Measurements from ENCODE around the gene SPATA18.
A peak's percentile ranks its signal among the peaks of the same experiment; 100 is the strongest.

SPATA18 gene

GRCh38 chr4:52051213-52051614 is at the start of gene SPATA18:
SPATA18 (plus strand) TSS chr4:52051304; CDS start chr4:52051705, 401 bp downstream.
- H3K4me3 ChIP-seq (replicated peaks; ENCODE audit: low read depth, low read length): peak within 1 kb of the TSS; percentile 72
- DNase-seq (ENCODE audit: low read depth): no peak
- no peak for TF ChIP-seq CTCF (IDR thresholded peaks at IDR 0.05; ENCODE audit: low read length, missing control alignments)

GRCh38 chr4:52001616-52002015 is 49.5 kb upstream of the SPATA18 start:
- no peak overlapping the region for H3K4me3 ChIP-seq (replicated peaks; ENCODE audit: low read depth, low read length)
- TF ChIP-seq CTCF (IDR thresholded peaks at IDR 0.05; ENCODE audit: low read length, missing control alignments): no peak
- DNase-seq (ENCODE audit: low read depth): peak; percentile 10

- TF ChIP-seq CTCF (IDR thresholded peaks at IDR 0.05; ENCODE audit: low read length, missing control alignments): no peak
- no peak overlapping the region for H3K4me3 ChIP-seq (replicated peaks; ENCODE audit: low read depth, low read length)
- no peak for DNase-seq (ENCODE audit: low read depth)
These were observed 46.7 kb upstream of the SPATA18 start for GRCh38 chr4:52004414-52004813.

- no peak for DNase-seq (ENCODE audit: low read depth)
- H3K4me3 ChIP-seq (replicated peaks; ENCODE audit: low read depth, low read length): no peak overlapping the region
These were observed 45.4 kb upstream of the SPATA18 start for GRCh38 chr4:52005604-52006273.

GRCh38 chr4:52006887-52007286 is 44.2 kb upstream of the SPATA18 start:
- no peak overlapping the region for H3K4me3 ChIP-seq (replicated peaks; ENCODE audit: low read depth, low read length)
- TF ChIP-seq CTCF (IDR thresholded peaks at IDR 0.05; ENCODE audit: low read length, missing control alignments): no peak
- no peak for DNase-seq (ENCODE audit: low read depth)

More at GRCh38 chr4:52005604-52006273, 45.4 kb upstream of the SPATA18 start:
- TF ChIP-seq CTCF (IDR thresholded peaks at IDR 0.05; ENCODE audit: low read length, missing control alignments): no peak

GRCh38 chr4:52010986-52011385 is 40.1 kb upstream of the SPATA18 start:
- H3K4me3 ChIP-seq (replicated peaks; ENCODE audit: low read depth, low read length): no peak overlapping the region
- no peak for DNase-seq (ENCODE audit: low read depth)
- TF ChIP-seq CTCF (IDR thresholded peaks at IDR 0.05; ENCODE audit: low read length, missing control alignments): no peak

GRCh38 chr4:52012651-52013050 is 38.5 kb upstream of the SPATA18 start:
- TF ChIP-seq CTCF (IDR thresholded peaks at IDR 0.05; ENCODE audit: low read length, missing control alignments): no peak
- DNase-seq (ENCODE audit: low read depth): no peak
- no peak overlapping the region for H3K4me3 ChIP-seq (replicated peaks; ENCODE audit: low read depth, low read length)

All from fibroblast of pulmonary artery (primary cell).